ENCODE measurements around the gene OR2A25. TPM values are rescaled to one million over a fixed set of nuclear protein-coding genes. Genes with fewer than 3 reads are reported as not detected.

The OR2A25 gene
- total RNA-seq, 1 experiment from 2014 or later, result 0.13 TPM

GRCh38 chr7:144122876-144123275, 53.3 kb downstream of the OR2A25 start, which contains the start of gene OR2A14:
OR2A14 (plus strand) TSS chr7:144123176; CDS start chr7:144129113, 5,937 bp downstream.
- H2BK20ac ChIP-seq (ENCODE audit: low read depth, low read length, poor library complexity, severe bottlenecking), result no peak within 1 kb of the TSS
- no peaks in the 10 kb centered on the region for H3K4me1 ChIP-seq (ENCODE audit: insufficient read depth, low read length)
- no peak within 1 kb of the TSS for H2BK5ac ChIP-seq (ENCODE audit: insufficient read length, low read length)
- no peak within 1 kb of the TSS for H3K18ac ChIP-seq (ENCODE audit: insufficient read length, low read depth, low read length)
- no peaks in the 10 kb centered on the region for H3K23me2 ChIP-seq (ENCODE audit: insufficient read length, low read depth, low read length, poor library complexity, severe bottlenecking)
- H3K9ac ChIP-seq (ENCODE audit: extremely low read depth, insufficient read length, low read length), result no peak within 1 kb of the TSS
- Mint-ChIP-seq H3K9me3 (no peaks in the 10 kb centered on the region), H3K36me3 (ENCODE audit: insufficient read depth in 1 of 3, low read depth in 3 of 3) (no peaks in the 10 kb centered on the region), H3K4me3 (no peak within 1 kb of the TSS), H3K27me3 (ENCODE audit: low read depth) (peaks cover 2% of the 10 kb centered on the region; the same call in 1 of the 2 replicates), H3K27ac (no peak within 1 kb of the TSS), H3K4me1 (no peaks in the 10 kb centered on the region)
- H4K8ac ChIP-seq (replicated peaks; ENCODE audit: insufficient read length, low read depth, low read length), result no peak within 1 kb of the TSS
- H3K4ac ChIP-seq (ENCODE audit: low read depth, low read length), result no peak within 1 kb of the TSS
- no peaks in the 10 kb centered on the region for H3K79me1 ChIP-seq (ENCODE audit: insufficient read depth, low read depth, low read length, poor library complexity, severe bottlenecking)
- H3K27me3 ChIP-seq (ENCODE audit: insufficient read depth, low read length), result no peaks in the 10 kb centered on the region
- H3K4me2 ChIP-seq (ENCODE audit: insufficient read depth, insufficient read length, low read length), result no peak within 1 kb of the TSS
- H4K20me1 ChIP-seq (ENCODE audit: control insufficient read depth, insufficient read depth, insufficient read length), result no peaks in the 10 kb centered on the region
- no peak within 1 kb of the TSS for H2BK120ac ChIP-seq (ENCODE audit: low read depth, low read length, poor library complexity, severe bottlenecking)
- H2AFZ ChIP-seq (ENCODE audit: low read length), result no peak within 1 kb of the TSS
- H2BK15ac ChIP-seq (ENCODE audit: low read depth, low read length), result no peak within 1 kb of the TSS
- TF ChIP-seq CTCF (conservative IDR thresholded peaks at IDR 0.05), result no peak
- no peak within 1 kb of the TSS for H3K56ac ChIP-seq (ENCODE audit: insufficient read length, low read depth, low read length)
- H3K79me2 ChIP-seq (ENCODE audit: insufficient read depth, low read length), result no peaks in the 10 kb centered on the region
- H4K91ac ChIP-seq (ENCODE audit: insufficient read length, low read depth, low read length), result no peak within 1 kb of the TSS
- no peak within 1 kb of the TSS for H2AK5ac ChIP-seq (ENCODE audit: insufficient read length, low read length)
- no peak within 1 kb of the TSS for H3K27ac ChIP-seq (ENCODE audit: insufficient read length, low read depth, low read length)
- no peak within 1 kb of the TSS for H2BK12ac ChIP-seq (ENCODE audit: insufficient read length, low read depth, low read length)
- H4K5ac ChIP-seq (ENCODE audit: insufficient read length, low read depth, low read length), result no peak within 1 kb of the TSS
- no peak for DNase-seq
- H3K23ac ChIP-seq (ENCODE audit: insufficient read length, low read depth, low read length), result no peak within 1 kb of the TSS
- no CpG with 5 or more reads among the region's 1 CpG for WGBS (ENCODE audit: extremely low coverage, insufficient read length, low lambda C conversion rate)
- H3T11ph ChIP-seq (ENCODE audit: low read length), result no peak within 1 kb of the TSS
- H3K9me3 ChIP-seq (ENCODE audit: control insufficient read depth, low read depth, low read length), result no peaks in the 10 kb centered on the region
- no peak within 1 kb of the TSS for H3K14ac ChIP-seq (ENCODE audit: insufficient read depth, low read length)

Other genes with a start within 250 kb of the OR2A25 start
- 43.9 and 46.8 TPM in 2 replicates for gene TCAF1, start 167.6 kb upstream of the OR2A25 start, total RNA-seq (2021)
- gene OR2F2, start 134.6 kb upstream of the OR2A25 start, total RNA-seq (2021), result not detected in 2 replicates
- gene OR2F1, start 115.0 kb upstream of the OR2A25 start, total RNA-seq (2021), result not detected in 2 replicates
- not detected in 2 replicates for gene OR6B1, start 69.5 kb upstream of the OR2A25 start, total RNA-seq (2021)
- gene OR2A5, start 20.9 kb upstream of the OR2A25 start, total RNA-seq (2021), result not detected in 2 replicates
- not detected in 2 replicates for gene OR2A12, start 16.5 kb downstream of the OR2A25 start, total RNA-seq (2021)
- gene OR2A2, start 39.8 kb downstream of the OR2A25 start, total RNA-seq (2021), result not detected in 2 replicates
- not detected in 2 replicates for gene OR2A14, start 53.4 kb downstream of the OR2A25 start, total RNA-seq (2021)
- 4.8 and 6.2 TPM in 2 replicates for gene CTAGE4, start 113.7 kb downstream of the OR2A25 start, total RNA-seq (2021)
- gene ARHGEF35, start 126.0 kb downstream of the OR2A25 start, total RNA-seq (2021), result 18.6 and 19.2 TPM in 2 replicates
- gene OR2A42, start 169.8 kb downstream of the OR2A25 start, total RNA-seq (2021), result not detected in 2 replicates
- 1.6 and 2.5 TPM in 2 replicates for gene OR2A7, start 195.0 kb downstream of the OR2A25 start, total RNA-seq (2021)
- 4.9 and 5.1 TPM in 2 replicates for gene CTAGE8, start 199.5 kb downstream of the OR2A25 start, total RNA-seq (2021)
- gene OR2A1, start 242.6 kb downstream of the OR2A25 start, total RNA-seq (2021), result not detected in 2 replicates